DOHH2 (cell line): ENCODE data around the gene DLGAP1.

Source experiments
- H3F3A ChIP-seq: fragments of 200-600 bp; sonication (generic), shearing (Covaris generic); 2 replicates; pipeline ENCODE4 v1.6.0; 2016; ENCODE audit warnings: antibody characterized with exemption, mild to moderate bottlenecking; ENCODE audit not compliant: control insufficient read depth, insufficient read depth
- H3K27ac ChIP-seq: fragments of 200-600 bp; sonication (generic); 2 replicates; pipeline ENCODE4 v1.5.1; 2014; ENCODE audit warnings: low read depth, mild to moderate bottlenecking, low read length, moderate library complexity
- H3K27me3 ChIP-seq: fragments of 200-600 bp; sonication (generic); 2 replicates; pipeline ENCODE4 v1.6.1; 2014; ENCODE audit warnings: mild to moderate bottlenecking, low read length, mixed read lengths; ENCODE audit not compliant: control insufficient read depth
- H3K36me3 ChIP-seq: fragments of 200-600 bp; sonication (generic); 2 replicates; pipeline ENCODE4 v1.6.1; 2014; ENCODE audit warnings: mild to moderate bottlenecking, low read length, moderate library complexity, mixed read lengths; ENCODE audit not compliant: control insufficient read depth
- H3K4me1 ChIP-seq: fragments of 200-600 bp; sonication (generic); 2 replicates; pipeline ENCODE4 v1.6.1; 2014; ENCODE audit warnings: mild to moderate bottlenecking, low read length, mixed read lengths; ENCODE audit not compliant: control insufficient read depth
- H3K4me2 ChIP-seq: fragments of 200-600 bp; sonication (generic); 2 replicates; pipeline ENCODE4 v1.6.0; 2014; ENCODE audit warnings: mild to moderate bottlenecking, low read length, moderate library complexity
- H3K4me3 ChIP-seq: fragments of 200-600 bp; sonication (generic); 2 replicates; pipeline ENCODE4 v1.5.1; 2014; ENCODE audit warnings: mild to moderate bottlenecking, low read length, mixed read lengths
- H3K79me2 ChIP-seq: fragments of 200-600 bp; sonication (generic); 2 replicates; pipeline ENCODE4 v1.6.1; 2014; ENCODE audit warnings: mild to moderate bottlenecking, low read length, mixed read lengths; ENCODE audit not compliant: control insufficient read depth
- H3K9me2 ChIP-seq: fragments of 200-600 bp; sonication (generic); replicated peaks from 2 replicates; pipeline ENCODE4 v1.6.1; 2014; ENCODE audit warnings: mild to moderate bottlenecking, low read length, mixed read lengths; ENCODE audit not compliant: control insufficient read depth
- H3K9me3 ChIP-seq: fragments of 200-600 bp; sonication (generic); 2 replicates; pipeline ENCODE4 v1.6.1; 2014; ENCODE audit warnings: antibody characterized with exemption, low read length, mixed read lengths; ENCODE audit not compliant: control insufficient read depth, insufficient read depth
- H4K20me1 ChIP-seq: fragments of 200-600 bp; sonication (generic); 2 replicates; pipeline ENCODE4 v1.6.0; 2014; ENCODE audit warnings: low read depth, mild to moderate bottlenecking, antibody characterized with exemption, low read length, moderate library complexity; ENCODE audit not compliant: control insufficient read depth, insufficient read depth
- CTCF ChIP-seq: fragments of 200-600 bp; sonication (generic); IDR thresholded peaks from one replicate; pipeline ENCODE4 v1.5.1; 2014; ENCODE audit warnings: antibody characterized with exemption, mild to moderate bottlenecking, low read depth, low read length; ENCODE audit not compliant: poor library complexity, severe bottlenecking
- EZH2phosphoT487 ChIP-seq: fragments of 200-600 bp; sonication (generic); IDR thresholded peaks from 2 replicates; pipeline ENCODE4 v1.6.1; 2017; ENCODE audit warnings: borderline replicate concordance, mild to moderate bottlenecking, antibody characterized with exemption, low read length, moderate library complexity, mixed read lengths

The DLGAP1 gene

GRCh38 chr18:3626929-3627458 is 828.1 kb downstream of the DLGAP1 start:
- H3K36me3 ChIP-seq, result no peaks in the 10 kb centered on the region
- no peaks in the 10 kb centered on the region for H3K79me2 ChIP-seq
- no peaks in the 10 kb centered on the region for H3K4me1 ChIP-seq
- TF ChIP-seq CTCF, result no peak
- no peak for TF ChIP-seq EZH2phosphoT487
- H3F3A ChIP-seq, result no peaks in the 10 kb centered on the region
- no peak overlapping the region for H3K4me3 ChIP-seq
- H3K4me2 ChIP-seq, result no peak overlapping the region
- no peaks in the 10 kb centered on the region for H3K9me2 ChIP-seq
- H3K27me3 ChIP-seq, result no peaks in the 10 kb centered on the region; the same call in 1 of the 2 replicates
- no peaks in the 10 kb centered on the region for H4K20me1 ChIP-seq
- no peak overlapping the region for H3K27ac ChIP-seq
- H3K9me3 ChIP-seq, result no peaks in the 10 kb centered on the region

GRCh38 chr18:3625742-3626091 is 829.4 kb downstream of the DLGAP1 start:
- no peak overlapping the region for H3K4me3 ChIP-seq
- no peaks in the 10 kb centered on the region for H3K79me2 ChIP-seq
- H3K9me2 ChIP-seq, result no peaks in the 10 kb centered on the region
- no peaks in the 10 kb centered on the region; the same call in 1 of the 2 replicates for H3K27me3 ChIP-seq
- no peaks in the 10 kb centered on the region for H3K36me3 ChIP-seq
- no peak overlapping the region for H3K4me2 ChIP-seq
- no peak for TF ChIP-seq EZH2phosphoT487
- no peak for TF ChIP-seq CTCF
- H3K9me3 ChIP-seq, result no peaks in the 10 kb centered on the region
- H4K20me1 ChIP-seq, result no peaks in the 10 kb centered on the region
- H3F3A ChIP-seq, result no peaks in the 10 kb centered on the region
- H3K27ac ChIP-seq, result no peak overlapping the region
- H3K4me1 ChIP-seq, result peaks cover 3% of the 10 kb centered on the region; the same call in 1 of the 2 replicates

- Histone ChIP-seq H3K27me3 (no peaks in the 10 kb centered on the region; the same call in 1 of the 2 replicates), H3K27ac (no peak overlapping the region), H3K4me1 (peaks cover 3% of the 10 kb centered on the region; the same call in 1 of the 2 replicates), H3K9me2 (no peaks in the 10 kb centered on the region), H3K9me3 (no peaks in the 10 kb centered on the region), H3K36me3 (no peaks in the 10 kb centered on the region), H3K4me2 (no peak overlapping the region), H3K79me2 (no peaks in the 10 kb centered on the region), H3F3A (no peaks in the 10 kb centered on the region), H4K20me1 (no peaks in the 10 kb centered on the region), H3K4me3 (no peak overlapping the region)
- TF ChIP-seq EZH2phosphoT487 (no peak), CTCF (no peak)
These were observed 830.0 kb downstream of the DLGAP1 start for GRCh38 chr18:3624935-3625741.
